ENCODE data around the gene TRIO. TPM values are rescaled to one million over a fixed set of nuclear protein-coding genes. Genes with fewer than 3 reads are reported as not detected.

TRIO gene
- total RNA-seq, 1 donor from 2014 or later: 223 TPM

DNA sequence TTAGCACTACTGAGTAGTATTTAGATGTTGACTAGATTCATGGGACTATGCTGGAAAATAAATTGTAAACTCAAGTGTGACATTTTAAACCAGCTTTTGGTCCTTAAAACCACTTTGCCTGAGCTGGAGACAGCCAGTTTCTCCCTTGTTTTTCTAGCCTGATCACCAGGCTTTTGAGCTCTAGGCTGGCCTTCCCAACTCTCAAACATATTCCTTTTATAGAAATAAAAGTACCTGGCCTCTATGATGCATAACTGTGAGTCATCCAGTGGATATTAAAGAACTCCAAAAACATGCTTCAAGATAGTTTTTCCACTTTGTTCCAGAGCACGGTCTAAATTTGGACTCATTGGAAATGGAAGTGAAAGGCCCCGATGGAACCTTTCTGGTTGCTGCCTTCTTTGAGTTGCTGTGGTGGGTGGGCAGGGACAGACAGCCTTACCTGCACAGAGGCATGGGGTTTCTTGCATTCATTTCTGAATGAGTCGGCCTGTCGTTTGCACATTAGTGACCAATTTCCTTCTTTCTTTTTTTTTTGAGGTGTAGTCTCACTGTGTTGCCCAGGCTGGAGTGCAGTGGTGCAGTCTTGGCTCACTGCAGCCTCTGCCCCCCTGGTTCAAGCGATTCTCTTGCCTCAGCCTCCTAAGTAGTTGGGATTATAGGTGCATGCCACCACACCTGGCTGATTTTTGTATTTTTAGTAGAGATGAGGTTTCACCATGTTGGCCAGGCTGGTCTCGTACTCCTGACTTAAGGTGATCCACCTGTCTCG lies 43.1 kb downstream of the TRIO start:
- Mint-ChIP-seq H3K4me3 (no peak overlapping the region), H3K27me3 (no peaks in the 10 kb centered on the region), H3K4me1 (peaks cover 97% of the 10 kb centered on the region), H3K27ac (peak overlapping the region; percentile 59), H3K36me3 (ENCODE audit: low read depth) (no peaks in the 10 kb centered on the region), H3K9me3 (no peaks in the 10 kb centered on the region)
- no peak for TF ChIP-seq CTCF (IDR thresholded peaks at IDR 0.05)
- ChIA-PET CTCF (no interaction called here), POLR2A (interaction anchor here (0.6 to 1.2 kb wide), 2 partner anchors 13 to 61 kb away, joined by 4 to 5 read pairs; no protein-coding TSS in a partner anchor)
- ATAC-seq (ENCODE audit: low read depth): no peak
- intact Hi-C loops (cut with micrococcal nuclease): loop anchor here (1.0 kb wide), 2 partner anchors 8 to 12 kb away; no protein-coding TSS in a partner anchor
- DNase-seq: no peak

DNA sequence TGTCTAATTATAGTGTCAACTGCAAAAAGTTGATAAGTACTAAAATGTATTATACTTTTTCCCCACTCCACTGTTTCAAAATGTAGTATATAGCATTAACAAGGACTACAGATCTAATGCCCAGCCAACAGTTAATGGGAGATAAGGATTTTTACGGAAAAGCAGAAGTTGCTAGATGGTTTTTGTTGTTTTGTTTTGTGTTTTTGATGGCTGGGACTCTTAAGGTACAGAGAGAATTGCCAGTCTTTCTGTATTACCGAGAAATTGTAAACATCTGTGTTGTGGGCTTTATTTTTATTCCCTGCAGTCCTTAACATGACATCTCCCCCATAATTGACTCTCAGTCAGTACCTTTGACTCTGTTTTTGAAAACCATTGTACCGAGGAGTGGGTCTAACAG lies 44.0 kb downstream of the TRIO start:
- peaks cover 95% of the 10 kb centered on the region for H3K4me1 Mint-ChIP-seq

GRCh38 chr5:14187660-14188059 lies 44.5 kb downstream of the TRIO start:
- peaks cover 92% of the 10 kb centered on the region for H3K4me1 Mint-ChIP-seq
- intact Hi-C loops (cut with micrococcal nuclease): no loop called here
- H3K9me3 Mint-ChIP-seq: no peaks in the 10 kb centered on the region
- no peaks in the 10 kb centered on the region for H3K36me3 Mint-ChIP-seq (ENCODE audit: low read depth)
- ChIA-PET CTCF (interaction anchor here (0.8 kb wide), 1 partner anchor 18 kb away, joined by 3 read pairs; no protein-coding TSS in a partner anchor), POLR2A (no interaction called here)
- no peak overlapping the region for H3K4me3 Mint-ChIP-seq
- H3K27ac Mint-ChIP-seq: peak overlapping the region; percentile 59
- TF ChIP-seq CTCF (IDR thresholded peaks at IDR 0.05): no peak
- no peak for DNase-seq
- no peaks in the 10 kb centered on the region for H3K27me3 Mint-ChIP-seq
- no peak for ATAC-seq (ENCODE audit: low read depth)

More for the DNA sequence above, 44.0 kb downstream of the TRIO start:
- Mint-ChIP-seq H3K27me3 (no peaks in the 10 kb centered on the region), H3K9me3 (no peaks in the 10 kb centered on the region), H3K27ac (peak overlapping the region; percentile 59), H3K4me3 (peak overlapping the region; percentile 0), H3K36me3 (ENCODE audit: low read depth) (no peaks in the 10 kb centered on the region)
- CTCF ChIA-PET: no interaction called here
- POLR2A ChIA-PET: no interaction called here
- intact Hi-C loops (cut with micrococcal nuclease): no loop called here
- no peak for DNase-seq
- ATAC-seq (ENCODE audit: low read depth): no peak
- no peak for TF ChIP-seq CTCF (IDR thresholded peaks at IDR 0.05)

GRCh38 chr5:14188778-14189177 lies 45.6 kb downstream of the TRIO start:
- POLR2A ChIA-PET: interaction anchor here (0.9 kb wide), 1 partner anchor 9 kb away, joined by 5 read pairs; no protein-coding TSS in a partner anchor
- intact Hi-C loops (cut with micrococcal nuclease): no loop called here
- ATAC-seq (ENCODE audit: low read depth) (no peak), DNase-seq (no peak)
- no peak overlapping the region for H3K4me3 Mint-ChIP-seq
- no peaks in the 10 kb centered on the region for H3K27me3 Mint-ChIP-seq
- H3K36me3 Mint-ChIP-seq (ENCODE audit: low read depth): peaks cover 1% of the 10 kb centered on the region
- no peaks in the 10 kb centered on the region for H3K9me3 Mint-ChIP-seq
- CTCF ChIA-PET: interaction anchor here (0.8 kb wide), 1 partner anchor 19 kb away, joined by 3 read pairs; no protein-coding TSS in a partner anchor
- H3K27ac Mint-ChIP-seq: no peak overlapping the region
- no peak for TF ChIP-seq CTCF (IDR thresholded peaks at IDR 0.05)
- H3K4me1 Mint-ChIP-seq: peaks cover 89% of the 10 kb centered on the region

DNA sequence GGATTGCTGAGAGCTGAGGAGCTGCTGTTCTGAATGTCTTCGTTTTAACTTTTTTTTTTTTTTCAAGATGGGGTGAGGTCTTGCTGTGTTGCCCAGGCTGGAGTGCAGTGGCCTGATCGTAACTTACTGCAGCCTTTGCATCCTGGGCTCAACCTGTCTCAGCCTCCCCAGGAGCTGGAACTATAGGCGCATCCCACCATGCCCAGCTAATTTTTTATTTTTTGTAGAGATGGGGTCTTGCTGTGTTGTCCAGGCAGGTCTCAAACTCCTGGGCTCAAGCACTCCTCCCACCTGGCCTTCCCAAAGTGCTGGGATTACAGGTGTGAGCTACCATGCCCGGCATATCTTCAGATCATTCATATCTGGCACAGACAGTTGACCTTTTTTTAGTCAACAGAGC lies 46.5 kb downstream of the TRIO start:
- peak overlapping the region; percentile 42 for H3K27ac Mint-ChIP-seq
- H3K27me3 Mint-ChIP-seq: no peaks in the 10 kb centered on the region
- peaks cover 5% of the 10 kb centered on the region for H3K36me3 Mint-ChIP-seq (ENCODE audit: low read depth)
- CTCF ChIA-PET: no interaction called here
- intact Hi-C loops (cut with micrococcal nuclease): loop anchor here (1.0 to 2.0 kb wide), 2 partner anchors 9 to 15 kb away; no protein-coding TSS in a partner anchor
- peaks cover 87% of the 10 kb centered on the region for H3K4me1 Mint-ChIP-seq
- no peak for ATAC-seq (ENCODE audit: low read depth)
- DNase-seq: no peak
- peak overlapping the region; percentile 5 for H3K4me3 Mint-ChIP-seq
- no peak for TF ChIP-seq CTCF (IDR thresholded peaks at IDR 0.05)
- no peaks in the 10 kb centered on the region for H3K9me3 Mint-ChIP-seq
- POLR2A ChIA-PET: interaction anchor here (0.6 to 1.7 kb wide), 6 partner anchors 10 to 36 kb away, joined by 3 to 6 read pairs (median 4); no protein-coding TSS in a partner anchor
